Muscle layer of colon (tissue), 2 donors: Measurements from ENCODE around the gene RBM6.
"Not testable (repeated sequence)": the region's sequence is repeated elsewhere in the genome, so short reads cannot be mapped to it uniquely, and the experiment has no call there.

ENCODE experiments used
- H3K27ac ChIP-seq: one replicate; pipeline ENCODE4 v1.7.0; 2013; ENCODE audit warnings: low read depth, mild to moderate bottlenecking, low read length, moderate library complexity
- H3K27me3 ChIP-seq, 2 donors: one replicate each; pipeline ENCODE4 v1.7.0; 2013; ENCODE audit warnings: low read length in 2 of 2, mild to moderate bottlenecking in 2 of 2; ENCODE audit not compliant: insufficient read depth in 2 of 2, control insufficient read depth in 1 of 2
- H3K36me3 ChIP-seq: one replicate; pipeline ENCODE4 v1.7.0; 2013; ENCODE audit warnings: mild to moderate bottlenecking, low read length; ENCODE audit not compliant: insufficient read depth
- H3K4me1 ChIP-seq: one replicate; pipeline ENCODE4 v1.7.0; 2013; ENCODE audit warnings: mild to moderate bottlenecking, low read length; ENCODE audit not compliant: insufficient read depth
- H3K4me3 ChIP-seq, 2 donors: one replicate each; pipeline ENCODE4 v1.7.0; 2013; ENCODE audit warnings: low read length in 2 of 2, low read depth in 1 of 2, mild to moderate bottlenecking in 1 of 2, moderate library complexity in 1 of 2
- H3K9ac ChIP-seq: one replicate; pipeline ENCODE4 v1.7.0; 2013; ENCODE audit warnings: low read length
- H3K9me3 ChIP-seq: one replicate; pipeline ENCODE4 v1.7.0; 2013; ENCODE audit warnings: mild to moderate bottlenecking, low read length
- donor health status: abdominal sarcoma.
- donor health status: Adenocarcinoma of cecum.

Gene RBM6

DNA sequence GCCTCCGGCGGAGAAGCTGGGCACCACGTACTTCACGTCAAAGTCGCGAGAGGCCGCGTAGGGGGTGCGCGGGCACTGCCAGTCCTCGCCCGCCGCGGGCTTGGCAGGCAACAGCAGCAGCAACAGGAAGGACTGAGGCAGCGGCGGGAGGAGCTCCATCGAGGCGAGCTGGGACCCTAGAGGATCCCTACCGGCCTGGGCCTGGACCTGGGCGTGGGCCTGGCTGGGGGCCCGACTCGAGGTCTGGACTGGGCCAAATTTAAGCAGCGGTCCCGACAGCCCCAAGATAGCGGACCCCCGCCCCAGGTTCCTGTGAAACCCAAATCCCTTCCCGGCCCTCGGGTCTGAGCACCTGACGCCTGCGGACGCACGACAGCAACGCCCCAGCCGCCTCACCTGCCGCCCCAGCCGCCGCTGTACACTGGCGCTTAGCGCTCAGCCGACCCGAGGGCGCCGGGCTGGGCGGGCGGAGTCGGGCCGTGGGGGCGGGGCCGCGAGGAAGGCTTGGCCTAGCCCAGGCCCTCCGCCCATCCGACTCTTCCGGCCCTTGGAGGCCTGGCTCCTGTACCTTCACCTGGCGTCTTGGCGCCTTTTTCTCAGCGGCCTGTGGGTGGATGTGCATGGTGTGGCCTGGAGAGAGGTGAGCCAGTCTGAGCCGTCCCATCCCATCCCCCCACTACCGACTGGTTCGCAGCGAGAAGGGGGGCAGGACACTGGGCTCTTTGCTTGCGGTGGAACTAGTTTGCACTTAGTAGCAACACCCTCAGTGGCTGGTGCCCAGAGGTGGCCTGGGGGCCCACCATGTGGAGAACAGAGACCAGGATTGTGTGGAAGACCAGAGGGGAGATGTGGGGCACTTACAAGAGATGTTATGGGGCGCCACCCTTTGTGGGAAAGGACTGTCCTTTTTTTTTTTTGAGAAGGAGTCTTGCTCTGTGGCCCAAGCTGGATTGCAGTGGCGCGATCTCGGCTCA is 36.2 kb upstream of the RBM6 start, which contains the start of gene MST1R:
TSS of gene MST1R (minus strand) at position 423 of the 974 bp plus-strand sequence. CDS start at position 159, 264 bp downstream.
- Histone ChIP-seq H3K36me3 (no peaks in the 10 kb centered on the region), H3K9me3 (no peaks in the 10 kb centered on the region), H3K27me3 (no peaks in the 10 kb centered on the region), H3K27ac (peak within 1 kb of the TSS; percentile 58), H3K4me1 (peaks cover 21% of the 10 kb centered on the region), H3K9ac (no peak within 1 kb of the TSS), H3K4me3 (peak within 1 kb of the TSS; percentile 50 to 58)

DNA sequence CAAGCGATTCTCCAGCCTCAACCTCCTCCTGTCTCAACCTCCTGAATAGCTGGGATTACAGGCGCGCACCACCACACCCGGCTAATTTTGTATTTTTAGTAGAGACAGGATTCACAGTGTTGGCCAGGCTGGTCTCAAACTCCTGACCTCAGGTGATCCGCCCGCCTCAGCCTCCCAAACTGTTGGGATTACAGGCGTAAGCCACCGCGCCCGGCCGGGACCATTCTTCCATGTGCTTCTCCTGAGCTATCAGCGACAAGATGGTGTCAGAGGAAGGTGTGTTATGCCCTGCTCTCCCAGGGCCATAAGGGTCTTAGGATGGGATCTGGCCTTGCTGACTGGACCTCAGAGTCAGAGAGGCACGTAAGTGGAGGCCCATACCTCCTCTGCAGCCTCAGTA is 35.5 kb upstream of the RBM6 start:
- not testable (repeated sequence) for H3K27me3 ChIP-seq, H3K36me3 ChIP-seq, H3K27ac ChIP-seq, H3K4me3 ChIP-seq, H3K9me3 ChIP-seq, H3K9ac ChIP-seq
- H3K4me1 ChIP-seq: peaks cover 21% of the 10 kb centered on the region

DNA sequence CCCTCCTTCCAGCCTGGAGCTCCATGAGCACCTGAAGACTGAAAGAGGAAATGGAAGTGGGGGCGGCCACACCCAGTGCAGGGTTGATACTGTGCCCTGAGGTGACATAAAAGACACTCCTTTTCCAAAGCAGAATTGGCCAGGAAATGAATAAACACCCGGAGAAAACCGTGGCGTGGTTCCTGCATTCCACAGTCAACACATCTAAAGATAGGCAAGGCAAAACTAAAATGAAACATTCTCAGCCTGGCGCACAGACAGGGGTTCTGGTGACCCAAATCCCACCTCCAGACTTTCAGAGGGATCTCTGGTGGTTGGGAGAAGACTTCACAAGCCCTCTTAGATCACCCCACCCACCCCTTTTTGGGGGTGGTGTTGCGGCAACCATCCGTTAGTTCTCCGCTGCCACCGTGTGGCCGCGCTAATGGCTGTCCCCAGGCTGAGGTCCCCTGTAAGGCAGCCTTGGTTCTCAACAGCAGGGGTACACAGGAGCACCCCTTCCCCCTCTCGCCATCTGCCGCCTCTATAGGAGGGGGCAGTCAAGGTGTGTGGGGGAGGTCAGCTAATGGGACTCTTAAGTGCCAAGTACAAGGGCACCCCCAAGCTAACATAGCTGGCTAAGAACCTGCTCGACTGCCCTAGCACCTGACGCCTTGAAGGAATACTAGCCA is 33.7 kb upstream of the RBM6 start:
- H3K27ac ChIP-seq: no peak overlapping the region
- peak overlapping the region in 1 of 2 donors; percentile 36 for H3K4me3 ChIP-seq
- H3K36me3 ChIP-seq: peaks cover 11% of the 10 kb centered on the region
- no peak overlapping the region for H3K9ac ChIP-seq
- no peaks in the 10 kb centered on the region for H3K27me3 ChIP-seq
- no peaks in the 10 kb centered on the region for H3K9me3 ChIP-seq
- peaks cover 15% of the 10 kb centered on the region for H3K4me1 ChIP-seq

DNA sequence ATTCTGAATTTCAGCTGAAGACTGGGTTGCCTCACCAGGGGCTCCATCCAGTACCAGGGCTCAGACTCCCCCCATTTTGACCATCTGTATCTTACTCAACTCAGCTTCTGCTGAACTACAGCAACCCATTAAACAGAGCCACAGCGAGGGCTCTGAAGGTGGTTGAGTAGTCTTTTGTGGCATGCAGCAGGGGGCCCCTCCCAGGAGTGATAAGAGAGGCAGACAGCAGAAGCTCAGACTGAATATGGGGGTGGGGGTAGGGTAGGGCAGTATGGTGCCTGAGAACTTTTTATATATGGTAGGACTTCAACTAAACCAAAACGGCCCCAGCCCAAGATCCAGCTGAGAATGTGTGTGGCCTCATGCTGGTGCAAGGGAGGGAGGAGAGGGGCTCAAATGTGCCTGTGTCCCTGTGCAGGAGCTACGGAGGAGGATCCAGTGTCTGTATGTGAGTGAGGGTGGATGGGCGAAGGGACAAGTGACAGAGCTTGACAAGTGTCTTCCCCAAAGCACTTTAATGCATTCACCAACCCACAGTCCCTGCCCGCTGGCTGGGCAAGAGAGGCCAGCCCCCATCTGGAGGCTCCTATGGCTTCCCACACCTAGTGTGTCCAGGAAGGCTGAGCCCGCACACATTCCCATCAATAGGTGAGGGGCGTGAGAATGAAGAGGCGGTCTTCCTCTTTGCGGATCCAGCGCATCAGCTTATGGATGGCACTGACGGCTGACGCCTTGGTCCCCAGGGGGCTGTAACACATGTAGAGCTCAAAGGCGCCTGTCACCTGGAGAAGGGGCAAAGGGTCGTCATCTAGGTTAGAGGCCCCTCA is 31.4 kb upstream of the RBM6 start:
- no peaks in the 10 kb centered on the region for H3K27me3 ChIP-seq
- H3K9me3 ChIP-seq: no peaks in the 10 kb centered on the region
- peaks cover 11% of the 10 kb centered on the region for H3K36me3 ChIP-seq
- peaks cover 6% of the 10 kb centered on the region for H3K4me1 ChIP-seq
- no peak overlapping the region for H3K27ac ChIP-seq
- H3K9ac ChIP-seq: no peak overlapping the region
- no peak overlapping the region for H3K4me3 ChIP-seq

DNA sequence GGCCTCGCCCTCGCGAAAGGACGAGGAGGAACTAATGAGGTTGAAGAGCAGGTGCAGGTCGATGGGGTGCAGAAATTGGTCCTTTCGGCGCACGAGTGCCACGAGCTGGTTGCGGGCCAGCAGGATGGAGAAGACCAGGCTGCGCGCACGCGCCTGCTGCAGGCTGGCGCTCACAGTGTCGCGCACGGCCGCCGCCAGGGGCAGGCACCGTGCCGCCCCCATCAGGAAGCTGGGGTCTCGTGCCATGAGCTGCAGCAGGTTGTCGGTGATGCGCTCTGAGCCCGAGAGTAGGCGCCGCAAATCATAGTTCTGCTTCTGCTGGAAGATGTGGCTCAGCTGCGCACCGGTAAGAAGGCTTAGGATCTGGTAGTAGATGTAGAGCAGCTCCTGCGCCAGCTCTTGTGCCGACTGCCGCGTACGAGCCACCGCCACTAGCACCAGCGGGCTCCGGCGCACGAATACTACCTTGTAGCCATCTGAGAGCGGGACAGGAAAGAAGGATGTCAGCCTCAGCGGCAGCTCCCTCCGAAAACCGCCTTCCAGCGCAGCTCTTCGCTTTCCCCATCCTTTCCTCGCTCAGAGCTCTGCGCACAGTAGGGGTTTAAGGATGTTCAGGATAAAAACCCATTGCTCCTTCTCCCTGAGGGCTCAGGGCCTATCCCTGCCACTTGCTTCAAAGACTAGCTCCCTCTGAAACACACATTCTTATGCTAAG is 29.4 kb upstream of the RBM6 start:
- peaks cover 6% of the 10 kb centered on the region for H3K4me1 ChIP-seq
- H3K27ac ChIP-seq: no peak overlapping the region
- H3K9ac ChIP-seq: no peak overlapping the region
- H3K36me3 ChIP-seq: peaks cover 11% of the 10 kb centered on the region
- H3K27me3 ChIP-seq: no peaks in the 10 kb centered on the region
- H3K4me3 ChIP-seq: no peak overlapping the region
- no peaks in the 10 kb centered on the region for H3K9me3 ChIP-seq

DNA sequence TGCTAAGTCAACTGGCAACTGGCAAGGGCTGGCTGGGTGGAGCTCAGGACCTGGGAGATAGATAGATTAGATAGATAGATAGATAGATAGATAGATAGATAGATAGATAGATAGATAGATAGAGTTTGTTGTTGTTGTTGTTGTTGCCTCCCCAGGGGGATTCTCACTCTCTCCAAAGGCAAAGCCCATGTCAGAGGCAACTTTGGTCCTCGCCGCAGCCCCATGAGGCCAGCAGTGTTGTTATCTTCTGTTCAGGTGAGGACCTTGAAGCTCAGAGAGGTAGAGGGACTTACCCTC is 28.9 kb upstream of the RBM6 start:
- H3K9me3 ChIP-seq: no peaks in the 10 kb centered on the region
- no peak overlapping the region for H3K4me3 ChIP-seq
- H3K4me1 ChIP-seq: peaks cover 1% of the 10 kb centered on the region
- peaks cover 11% of the 10 kb centered on the region for H3K36me3 ChIP-seq
- no peak overlapping the region for H3K9ac ChIP-seq
- H3K27me3 ChIP-seq: no peaks in the 10 kb centered on the region
- H3K27ac ChIP-seq: no peak overlapping the region

DNA sequence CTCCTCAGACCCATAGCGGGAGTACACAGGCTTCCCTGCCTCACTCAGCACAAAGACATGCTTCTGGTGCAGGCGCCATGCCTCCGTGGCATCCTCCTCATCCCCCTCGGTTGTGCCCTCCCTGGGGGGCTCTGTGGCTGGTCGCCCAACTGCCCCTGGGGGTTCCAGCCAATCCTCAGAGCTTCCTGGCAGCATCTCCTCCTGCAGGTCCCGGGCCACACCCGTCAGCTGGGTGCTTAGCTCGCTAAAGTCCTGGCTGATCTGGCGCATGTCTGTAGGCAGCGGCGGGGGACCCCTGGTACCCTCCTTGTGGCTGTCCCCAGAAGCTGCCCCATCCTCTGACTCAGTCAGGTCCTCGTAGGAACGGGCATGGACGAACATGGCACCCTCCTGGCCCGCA is 28.3 kb upstream of the RBM6 start:
- Histone ChIP-seq H3K9me3 (no peaks in the 10 kb centered on the region), H3K36me3 (peaks cover 11% of the 10 kb centered on the region), H3K27me3 (no peaks in the 10 kb centered on the region), H3K9ac (no peak overlapping the region), H3K4me1 (no peaks in the 10 kb centered on the region), H3K4me3 (no peak overlapping the region), H3K27ac (no peak overlapping the region)

DNA sequence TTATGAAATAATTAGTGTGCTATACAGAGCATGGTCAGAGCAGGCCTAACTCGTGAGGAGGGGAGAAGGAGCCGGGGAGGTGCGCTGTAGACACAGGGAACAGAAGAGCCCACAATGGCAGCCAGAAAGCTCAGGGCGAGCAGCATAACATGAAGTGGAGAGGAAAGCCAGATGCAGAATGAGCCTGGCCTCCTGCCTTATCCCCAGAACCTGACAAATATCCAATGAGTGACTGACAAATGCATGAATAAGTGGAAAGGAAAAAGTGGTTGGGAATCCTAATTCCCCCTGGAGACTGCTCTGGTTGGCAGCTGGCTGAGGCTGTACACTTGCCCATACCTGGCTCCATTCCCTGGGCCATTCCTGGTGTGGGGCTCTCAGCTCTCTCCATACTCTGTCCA is 27.1 kb upstream of the RBM6 start:
- no peaks in the 10 kb centered on the region for H3K27me3 ChIP-seq
- H3K9ac ChIP-seq: no peak overlapping the region
- H3K4me1 ChIP-seq: no peaks in the 10 kb centered on the region
- peaks cover 11% of the 10 kb centered on the region for H3K36me3 ChIP-seq
- H3K27ac ChIP-seq: no peak overlapping the region
- H3K9me3 ChIP-seq: no peaks in the 10 kb centered on the region
- H3K4me3 ChIP-seq: no peak overlapping the region

DNA sequence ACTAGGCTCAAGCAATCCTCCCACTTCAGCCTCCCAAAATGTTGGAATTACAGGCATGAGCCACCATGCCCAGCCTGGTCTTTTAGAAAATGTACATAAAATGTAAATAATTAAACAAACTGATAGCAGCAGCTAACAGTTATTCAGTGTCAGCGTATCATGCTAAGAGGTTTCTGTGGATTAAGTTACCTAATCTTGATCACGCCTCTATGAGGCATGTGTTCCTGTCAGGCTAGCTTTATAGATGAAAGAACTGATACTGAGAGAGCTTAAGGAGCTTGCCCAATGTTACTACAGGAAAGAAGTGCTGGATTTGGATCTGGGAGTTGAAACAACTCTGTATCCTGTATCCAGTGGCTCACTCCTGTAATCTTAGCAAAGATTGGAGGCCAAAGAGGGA is 25.0 kb upstream of the RBM6 start:
- Histone ChIP-seq H3K4me3 (no peak overlapping the region), H3K4me1 (no peaks in the 10 kb centered on the region), H3K9me3 (no peaks in the 10 kb centered on the region), H3K9ac (no peak overlapping the region), H3K27ac (no peak overlapping the region), H3K27me3 (no peaks in the 10 kb centered on the region), H3K36me3 (peaks cover 3% of the 10 kb centered on the region)

DNA sequence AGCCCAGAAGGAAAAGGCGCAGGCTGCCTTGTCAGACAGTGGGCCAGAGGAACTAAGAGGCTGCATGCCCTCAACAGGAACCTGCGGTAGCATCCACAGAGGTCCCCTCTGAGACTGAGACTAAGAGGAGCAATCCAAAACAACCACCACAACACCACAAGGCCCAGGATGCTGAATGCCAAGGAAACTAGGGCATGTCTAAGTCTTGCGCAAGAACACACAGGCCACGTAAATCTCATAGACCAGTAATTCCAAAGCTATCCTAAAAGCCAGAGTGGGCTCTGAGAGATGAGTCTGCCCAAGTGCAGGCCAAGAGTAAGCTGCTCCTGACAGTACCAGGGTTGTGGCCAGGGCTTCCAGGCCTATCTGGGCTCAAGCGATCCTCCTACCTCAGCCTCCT is 23.3 kb upstream of the RBM6 start:
- Histone ChIP-seq H3K9me3 (no peaks in the 10 kb centered on the region), H3K4me3 (no peak overlapping the region), H3K9ac (no peak overlapping the region), H3K27ac (no peak overlapping the region), H3K36me3 (no peaks in the 10 kb centered on the region), H3K27me3 (no peaks in the 10 kb centered on the region), H3K4me1 (no peaks in the 10 kb centered on the region)
